Measurements from ENCODE around the gene ASPG.

ASPG gene

GRCh38 chr14:104133496-104133895, 48.0 kb downstream of the ASPG start:
- peaks cover 64 to 78% of the 10 kb centered on the region in 2 donors for H3K27me3 Mint-ChIP-seq
- H3K27ac Mint-ChIP-seq, result no peak overlapping the region
- ATAC-seq (replicated peaks) (no peak), DNase-seq (no peak)
- no peak overlapping the region for H3K4me3 Mint-ChIP-seq
- H3K9me3 Mint-ChIP-seq, result peaks cover 13 to 15% of the 10 kb centered on the region in 2 donors
- peaks cover 9 to 30% of the 10 kb centered on the region in 2 donors for H3K4me1 Mint-ChIP-seq
- peaks cover 3 to 15% of the 10 kb centered on the region in 2 donors for H3K36me3 Mint-ChIP-seq

- Mint-ChIP-seq H3K4me3 (no peak overlapping the region), H3K4me1 (peaks cover 11 to 33% of the 10 kb centered on the region in 2 donors), H3K27me3 (peaks cover 61 to 75% of the 10 kb centered on the region in 2 donors), H3K27ac (no peak overlapping the region), H3K9me3 (peaks cover 9 to 10% of the 10 kb centered on the region in 2 donors), H3K36me3 (peaks cover 1 to 11% of the 10 kb centered on the region in 2 donors)
- DNase-seq, result no peak
- no peak for ATAC-seq (replicated peaks)
Observed at GRCh38 chr14:104134061-104134965, 48.8 kb downstream of the ASPG start.

- Mint-ChIP-seq H3K4me3 (peak overlapping the region; percentile 44 to 63), H3K4me1 (peaks cover 12 to 34% of the 10 kb centered on the region in 2 donors), H3K27ac (peak overlapping the region; percentile 68)
Observed at GRCh38 chr14:104135121-104135903, 49.8 kb downstream of the ASPG start.

GRCh38 chr14:104135904-104136471, 50.5 kb downstream of the ASPG start:
- H3K27ac Mint-ChIP-seq, result no peak overlapping the region
- DNase-seq (no peak), ATAC-seq (replicated peaks) (no peak)
- peaks cover 0 to under 1% of the 10 kb centered on the region in 2 donors for H3K9me3 Mint-ChIP-seq
- peak overlapping the region; percentile 44 to 63 for H3K4me3 Mint-ChIP-seq
- H3K27me3 Mint-ChIP-seq, result peaks cover 57 to 81% of the 10 kb centered on the region in 2 donors
- H3K4me1 Mint-ChIP-seq, result peaks cover 12 to 34% of the 10 kb centered on the region in 2 donors
- H3K36me3 Mint-ChIP-seq, result peaks cover 0 to 2% of the 10 kb centered on the region in 2 donors

More at GRCh38 chr14:104135121-104135903, 49.8 kb downstream of the ASPG start:
- DNase-seq, result no peak
- peak in 1 of 2 donors; percentile 23 for ATAC-seq (replicated peaks)
- Mint-ChIP-seq H3K9me3 (peaks cover under 1 to 2% of the 10 kb centered on the region in 2 donors), H3K27me3 (peaks cover 56 to 77% of the 10 kb centered on the region in 2 donors), H3K36me3 (peaks cover 0 to 4% of the 10 kb centered on the region in 2 donors)

- peak overlapping the region; percentile 63 to 68 for H3K4me3 Mint-ChIP-seq
- no peaks in the 10 kb centered on the region for H3K9me3 Mint-ChIP-seq
- ATAC-seq (replicated peaks), result no peak
- no peak for DNase-seq
- H3K36me3 Mint-ChIP-seq, result no peaks in the 10 kb centered on the region
- peaks cover 51 to 75% of the 10 kb centered on the region in 2 donors for H3K27me3 Mint-ChIP-seq
- H3K27ac Mint-ChIP-seq, result peak overlapping the region; percentile 73
- H3K4me1 Mint-ChIP-seq, result peaks cover 12 to 34% of the 10 kb centered on the region in 2 donors
Observed at GRCh38 chr14:104136472-104137296, 51.2 kb downstream of the ASPG start.

- Mint-ChIP-seq H3K4me3 (peak overlapping the region; percentile 63 to 68), H3K27me3 (peaks cover 45 to 73% of the 10 kb centered on the region in 2 donors), H3K27ac (peak overlapping the region; percentile 73), H3K4me1 (peaks cover 12 to 34% of the 10 kb centered on the region in 2 donors), H3K9me3 (no peaks in the 10 kb centered on the region), H3K36me3 (no peaks in the 10 kb centered on the region)
- ATAC-seq (replicated peaks) (peak; percentile 87 to 88), DNase-seq (peak; percentile 52)
Observed at GRCh38 chr14:104137297-104138097, 52.0 kb downstream of the ASPG start.

GRCh38 chr14:104138098-104138717, 52.7 kb downstream of the ASPG start, which contains the start of gene KIF26A:
Gene KIF26A, plus strand, starts transcription at chr14:104138587. Its CDS starts 136 bp downstream, at chr14:104138723.
- Mint-ChIP-seq H3K4me1 (peaks cover 12 to 34% of the 10 kb centered on the region in 2 donors), H3K9me3 (no peaks in the 10 kb centered on the region), H3K36me3 (no peaks in the 10 kb centered on the region), H3K27me3 (peaks cover 43 to 69% of the 10 kb centered on the region in 2 donors), H3K27ac (no peak within 1 kb of the TSS), H3K4me3 (peak within 1 kb of the TSS; percentile 63 to 67)
- ATAC-seq (replicated peaks) (no peak), DNase-seq (no peak)

- ATAC-seq (replicated peaks) (no peak), DNase-seq (no peak)
- no peak overlapping the region for H3K4me3 Mint-ChIP-seq
- H3K9me3 Mint-ChIP-seq, result no peaks in the 10 kb centered on the region
- peaks cover 37 to 63% of the 10 kb centered on the region in 2 donors for H3K27me3 Mint-ChIP-seq
- no peaks in the 10 kb centered on the region for H3K36me3 Mint-ChIP-seq
- no peak overlapping the region for H3K27ac Mint-ChIP-seq
- H3K4me1 Mint-ChIP-seq, result peaks cover 12 to 30% of the 10 kb centered on the region in 2 donors
Observed at GRCh38 chr14:104138718-104139459, 53.4 kb downstream of the ASPG start.

GRCh38 chr14:104139460-104140212, 54.1 kb downstream of the ASPG start:
- H3K36me3 Mint-ChIP-seq, result no peaks in the 10 kb centered on the region
- H3K27me3 Mint-ChIP-seq, result peaks cover 31 to 55% of the 10 kb centered on the region in 2 donors
- peaks cover 12 to 27% of the 10 kb centered on the region in 2 donors for H3K4me1 Mint-ChIP-seq
- DNase-seq (no peak), ATAC-seq (replicated peaks) (no peak)
- H3K4me3 Mint-ChIP-seq, result no peak overlapping the region
- no peaks in the 10 kb centered on the region for H3K9me3 Mint-ChIP-seq
- no peak overlapping the region for H3K27ac Mint-ChIP-seq

GRCh38 chr14:104140213-104140462, 54.6 kb downstream of the ASPG start:
- Mint-ChIP-seq H3K4me1 (peaks cover 12 to 23% of the 10 kb centered on the region in 2 donors), H3K9me3 (no peaks in the 10 kb centered on the region), H3K27me3 (peaks cover 26 to 50% of the 10 kb centered on the region in 2 donors), H3K36me3 (no peaks in the 10 kb centered on the region), H3K27ac (no peak overlapping the region), H3K4me3 (no peak overlapping the region)
- ATAC-seq (replicated peaks) (no peak), DNase-seq (no peak)

- H3K27me3 Mint-ChIP-seq, result peaks cover 23 to 45% of the 10 kb centered on the region in 2 donors
- no peaks in the 10 kb centered on the region for H3K36me3 Mint-ChIP-seq
- H3K4me1 Mint-ChIP-seq, result peaks cover 8 to 18% of the 10 kb centered on the region in 2 donors
- no peak overlapping the region for H3K27ac Mint-ChIP-seq
- H3K9me3 Mint-ChIP-seq, result no peaks in the 10 kb centered on the region
- ATAC-seq (replicated peaks), result no peak
- no peak overlapping the region for H3K4me3 Mint-ChIP-seq
- no peak for DNase-seq
Observed at GRCh38 chr14:104140463-104141331, 55.2 kb downstream of the ASPG start.
